ENCODE data around the gene RALGPS1.

Gene RALGPS1

DNA sequence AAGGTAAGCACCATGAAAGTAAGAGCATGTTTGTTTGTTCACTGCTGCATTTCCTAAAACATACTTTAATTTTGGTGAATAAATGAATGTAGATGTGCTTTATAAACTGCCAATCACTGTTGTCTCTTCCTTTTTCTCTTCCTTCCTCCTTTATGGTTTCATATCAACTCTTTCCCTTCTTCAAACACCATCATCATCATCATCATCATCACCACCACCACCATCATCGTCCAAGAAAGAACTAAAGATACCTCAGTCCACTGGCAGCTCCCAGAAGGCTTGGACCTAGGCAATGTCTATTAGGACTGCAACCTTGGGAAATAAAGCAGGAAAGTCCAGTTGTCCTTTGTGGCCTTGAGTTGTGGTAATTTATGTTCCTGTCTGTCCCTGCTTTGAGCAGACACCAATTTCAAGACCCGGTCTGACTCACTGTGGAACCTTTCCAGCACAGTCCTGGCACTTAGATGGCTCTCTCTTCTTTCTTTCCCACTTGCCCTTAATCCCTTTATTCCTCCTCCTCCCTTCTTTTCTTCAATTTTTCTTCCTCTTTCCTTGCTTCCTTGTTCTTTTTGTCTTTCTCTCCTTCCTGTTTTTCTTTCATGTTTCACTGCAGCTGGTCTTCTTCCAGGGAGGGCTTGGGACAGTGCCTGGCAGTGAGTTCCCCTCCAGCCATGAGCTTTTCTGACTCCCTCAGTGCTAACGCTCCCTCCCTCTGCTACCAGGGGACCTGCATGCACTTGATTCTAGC is 108.5 kb downstream of the RALGPS1 start:
- DNase-seq = no peak

DNA sequence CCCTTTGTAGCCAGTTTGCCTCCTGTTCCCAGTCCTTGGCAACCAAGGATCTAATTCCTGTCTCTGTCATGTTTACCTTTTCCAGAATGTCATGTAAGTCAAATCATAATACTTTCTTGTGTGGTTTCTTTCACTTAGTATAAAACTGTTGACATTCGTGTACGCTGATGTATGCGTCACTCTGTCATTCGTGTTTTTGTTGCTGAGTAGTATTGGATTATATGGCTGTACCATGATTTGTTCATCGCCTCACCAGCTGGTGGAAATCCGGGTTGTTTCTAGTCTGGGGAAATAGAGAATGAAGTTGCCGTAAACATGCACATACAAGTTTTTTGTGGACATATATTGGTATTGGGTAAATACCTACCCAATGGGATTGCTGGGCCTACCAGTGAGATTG is 110.5 kb downstream of the RALGPS1 start:
- DNase-seq = no peak

DNA sequence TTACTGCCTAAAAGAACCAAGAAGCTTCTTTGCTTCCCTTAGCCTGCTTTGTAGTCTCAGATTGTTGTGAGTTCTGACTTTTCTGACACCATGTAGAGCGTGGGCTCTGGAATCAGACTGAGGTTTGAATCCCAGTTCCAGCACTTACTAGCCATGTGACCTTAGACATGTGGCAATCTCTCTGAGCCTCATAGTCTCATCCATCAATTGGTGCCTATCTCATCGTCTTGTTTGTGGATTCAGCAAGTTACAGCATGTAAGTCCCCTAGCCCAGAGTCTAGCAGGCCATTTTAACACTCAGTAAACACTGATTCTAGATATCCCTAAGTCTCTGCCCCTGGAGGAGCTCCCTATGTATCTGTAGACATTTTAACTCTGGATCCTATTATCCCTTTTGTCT is 113.1 kb downstream of the RALGPS1 start:
- DNase-seq = no peak

DNA sequence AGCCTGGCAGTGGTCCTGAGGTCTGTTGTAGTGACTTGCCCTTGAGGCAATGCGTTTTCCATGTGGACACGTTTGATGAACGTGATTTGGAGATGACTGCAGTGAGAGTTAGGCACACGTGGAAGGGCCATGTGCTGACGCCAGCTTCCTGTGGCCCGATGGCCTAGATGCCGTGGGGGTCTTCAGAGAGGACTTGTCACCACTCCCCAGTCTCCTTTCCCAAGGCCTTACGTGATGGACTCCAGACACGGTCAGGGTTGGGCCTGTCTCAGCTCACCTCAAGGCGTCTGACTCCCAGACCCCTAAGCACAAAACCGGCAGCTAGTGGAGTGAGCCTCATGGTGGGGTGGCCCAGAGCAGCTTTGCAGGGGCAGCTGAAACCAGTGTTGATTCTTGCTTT is 115.0 kb downstream of the RALGPS1 start:
- no peak for DNase-seq

DNA sequence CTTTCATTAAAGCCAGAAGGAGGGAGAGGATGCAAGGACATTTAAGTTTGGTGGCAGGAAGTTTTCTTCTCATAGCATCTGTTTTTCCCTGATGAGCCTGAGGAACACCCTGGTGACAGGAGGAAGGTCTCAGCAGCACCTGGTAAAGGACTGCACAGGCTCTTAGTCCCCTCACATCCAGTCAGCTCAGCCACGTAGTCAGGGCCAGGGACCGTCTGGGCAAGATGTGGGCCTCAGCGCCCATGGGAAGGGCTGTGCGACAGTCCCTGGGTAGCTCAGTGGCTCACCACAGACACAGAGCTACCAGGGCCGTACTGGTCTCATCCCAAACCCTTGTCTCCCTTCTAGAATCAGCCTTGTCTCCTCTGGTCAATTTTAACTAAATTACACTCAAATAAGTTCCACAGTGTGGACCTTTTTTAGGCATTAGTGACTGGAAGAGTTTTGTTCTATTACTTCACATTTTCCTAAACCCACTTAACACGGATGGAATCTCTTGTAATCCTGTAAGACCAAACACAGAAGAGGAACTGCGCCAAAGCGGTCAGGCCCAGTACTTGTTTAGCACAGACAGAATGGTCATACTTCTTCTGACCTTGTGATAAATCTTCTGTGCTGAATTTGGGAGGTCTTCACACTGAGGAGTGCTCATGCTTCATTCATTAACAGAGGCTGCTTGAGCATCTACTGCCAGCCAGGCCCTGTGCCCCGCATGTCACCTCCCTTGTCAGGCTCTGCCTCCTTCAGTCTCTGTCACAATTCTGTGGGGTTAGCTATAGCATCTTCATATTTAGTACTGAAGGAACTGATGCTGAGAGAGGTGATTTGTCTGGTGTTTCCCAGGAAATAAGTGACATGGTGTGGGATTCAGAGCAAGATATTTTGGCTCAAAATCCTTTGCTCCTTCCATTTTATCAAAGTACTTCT is 116.5 kb downstream of the RALGPS1 start:
- no peak for DNase-seq

- DNase-seq = no peak
Measured at GRCh38 chr9:127032256-127032655, 117.7 kb downstream of the RALGPS1 start.

DNA sequence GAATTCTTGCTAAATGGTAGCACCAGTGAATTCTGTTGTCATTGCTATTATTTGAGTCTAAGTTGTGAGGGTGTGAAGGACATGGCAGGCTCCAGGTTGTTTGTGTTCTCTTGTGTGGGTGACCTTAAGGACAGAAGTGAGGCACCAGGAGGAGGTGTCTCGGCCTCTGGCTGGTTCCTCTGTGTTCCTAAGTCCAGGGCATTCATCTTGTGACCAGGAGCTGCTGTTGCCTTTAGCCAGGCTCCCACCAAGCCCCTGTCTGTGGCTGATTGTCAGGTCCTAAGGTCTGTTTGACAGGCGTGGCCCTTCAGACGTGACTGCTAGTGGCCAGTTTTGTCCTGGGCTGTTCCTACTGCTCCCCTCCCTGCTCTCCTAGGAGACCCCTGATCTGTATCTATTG is 118.5 kb downstream of the RALGPS1 start:
- no peak for DNase-seq

DNA sequence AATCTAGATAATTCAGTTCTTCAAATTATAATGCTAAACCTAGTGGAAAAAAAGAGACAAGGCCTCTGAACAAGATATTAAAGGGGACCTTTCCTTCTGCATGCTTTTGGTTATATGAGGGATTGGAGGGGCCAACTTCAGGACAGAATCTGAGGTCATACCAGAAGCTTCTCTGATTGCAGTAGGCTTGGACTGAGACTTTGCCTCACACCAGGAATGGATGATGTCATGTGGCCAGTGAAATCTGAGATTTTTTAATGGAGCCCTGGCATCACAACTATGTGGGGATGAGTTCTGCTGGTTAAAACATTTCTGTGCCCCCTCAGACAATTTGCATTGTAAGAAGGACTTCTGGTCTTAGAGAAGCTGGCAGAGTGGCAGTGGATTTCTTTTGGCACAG is 119.2 kb downstream of the RALGPS1 start:
- peak; percentile 35 for DNase-seq

DNA sequence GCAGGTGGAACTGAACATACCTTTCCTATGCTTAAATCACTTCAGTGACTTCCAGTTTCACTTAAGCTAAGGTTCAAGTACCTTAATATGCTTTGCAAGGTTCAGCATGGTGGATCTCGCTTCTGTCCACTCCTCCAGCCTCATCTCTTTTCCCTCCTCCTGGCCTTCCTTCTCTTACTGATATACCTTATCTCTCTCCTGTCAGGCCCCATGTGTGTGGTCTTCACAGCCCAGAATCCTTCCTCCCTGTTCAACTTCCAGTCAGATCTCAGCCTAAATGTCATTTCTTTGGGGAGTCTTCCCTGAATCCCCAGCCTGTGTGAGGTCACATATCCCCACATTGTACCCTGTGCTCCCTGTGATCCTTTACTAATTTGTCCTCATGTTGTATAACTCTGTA is 120.1 kb downstream of the RALGPS1 start:
- no peak for DNase-seq

GRCh38 chr9:127035423-127035822 is 120.8 kb downstream of the RALGPS1 start:
- no peak for DNase-seq

DNA sequence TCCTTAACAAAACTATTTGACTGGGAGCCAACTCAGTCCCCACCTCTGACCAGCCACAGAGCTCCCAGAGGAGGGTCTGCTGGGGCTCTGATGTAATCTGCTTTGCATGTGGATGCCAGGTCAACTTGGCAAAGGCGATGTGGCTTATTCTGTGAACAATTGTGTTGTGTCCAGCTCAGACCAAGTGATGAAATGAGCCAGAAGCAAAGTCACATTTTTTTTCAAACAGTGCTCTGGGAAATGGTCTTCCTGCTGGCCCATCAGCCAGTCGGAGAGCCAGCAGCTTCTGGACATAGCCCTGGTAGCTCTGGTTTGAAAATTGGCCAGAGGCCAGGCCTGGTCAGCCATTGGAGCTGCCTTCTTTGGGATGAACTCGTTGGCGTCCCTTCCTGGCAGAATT is 121.4 kb downstream of the RALGPS1 start:
- no peak for DNase-seq

- DNase-seq = no peak
Measured at GRCh38 chr9:127036437-127036836, 121.9 kb downstream of the RALGPS1 start.

- DNase-seq = no peak
Measured at GRCh38 chr9:127038531-127038930, 123.9 kb downstream of the RALGPS1 start.

GRCh38 chr9:127039492-127039891 is 124.9 kb downstream of the RALGPS1 start:
- DNase-seq = no peak

DNA sequence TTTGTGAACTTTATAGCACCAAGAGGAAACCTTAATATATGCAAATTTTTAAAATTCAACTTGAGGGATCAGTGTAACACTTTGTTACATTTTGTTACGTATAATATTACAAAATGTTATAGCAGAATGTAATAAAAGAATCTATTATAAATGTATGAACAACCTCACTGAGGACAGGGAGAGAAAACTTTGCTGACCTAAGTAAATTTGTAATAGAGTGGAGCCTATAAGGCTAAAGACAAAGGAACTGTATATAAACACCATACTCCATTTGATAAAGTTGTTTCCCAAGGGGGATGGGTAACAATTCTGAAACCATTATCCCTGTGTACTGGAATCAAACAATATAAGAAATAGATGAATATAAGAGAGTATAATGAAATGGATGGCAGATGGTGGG is 130.6 kb downstream of the RALGPS1 start:
- DNase-seq = no peak

DNA sequence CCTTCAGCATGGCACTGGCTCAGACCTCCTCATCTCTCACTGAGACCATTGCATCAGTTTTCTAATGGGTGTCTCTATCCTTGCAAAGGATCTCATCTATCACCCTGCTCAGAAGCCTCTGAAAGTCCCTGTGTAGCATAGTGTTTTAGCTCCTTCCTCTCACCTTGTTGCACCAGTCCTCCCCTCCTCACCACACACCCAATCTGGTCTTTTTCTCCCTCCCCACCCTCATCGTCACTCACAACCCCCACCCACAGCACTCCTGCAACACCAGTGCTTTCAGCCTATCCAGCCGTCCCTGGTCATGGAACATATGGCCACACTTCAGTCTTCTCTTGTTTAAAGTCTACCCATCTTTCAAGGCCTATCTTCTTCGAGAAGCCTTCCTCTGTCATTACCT is 133.4 kb downstream of the RALGPS1 start:
- DNase-seq = no peak

DNA sequence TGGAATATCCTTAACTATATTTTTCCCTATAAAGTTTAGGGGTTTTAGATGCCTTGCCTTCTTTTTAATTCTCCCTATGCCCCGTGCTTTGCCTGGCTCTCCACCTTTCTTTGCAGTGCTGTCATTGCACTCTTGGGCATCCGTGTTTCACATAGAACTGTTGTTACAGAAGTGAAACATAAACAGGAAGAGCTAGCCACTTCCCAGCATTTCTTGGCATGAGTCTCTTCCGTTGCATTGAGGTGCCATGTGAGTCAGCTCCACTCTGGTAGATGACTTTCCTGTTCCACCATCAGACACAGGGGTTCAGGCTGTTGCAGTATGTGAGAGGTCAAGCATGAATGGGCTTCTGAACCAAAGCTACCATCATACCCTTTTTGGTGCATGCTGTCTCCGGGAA is 134.5 kb downstream of the RALGPS1 start:
- peak; percentile 88 for DNase-seq

DNA sequence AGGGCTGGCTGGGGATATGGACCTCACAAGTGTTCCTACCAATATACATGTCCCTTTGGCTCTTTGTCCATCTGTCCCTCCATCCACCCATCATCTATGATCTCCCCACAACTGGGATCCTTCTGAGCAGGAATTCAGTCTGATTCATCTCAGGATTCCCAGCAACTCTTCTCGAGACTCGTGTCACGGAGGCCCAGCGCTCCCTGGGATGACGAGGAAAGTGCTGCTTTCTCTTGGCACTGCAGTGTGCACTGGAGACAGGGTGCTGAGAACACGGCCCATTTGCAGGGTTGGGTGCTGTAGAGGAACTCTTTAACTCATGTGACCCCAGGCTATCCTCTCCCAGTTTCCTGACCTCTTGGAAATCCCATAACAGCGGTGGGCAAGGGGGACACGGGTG is 135.0 kb downstream of the RALGPS1 start:
- peak; percentile 33 for DNase-seq

DNA sequence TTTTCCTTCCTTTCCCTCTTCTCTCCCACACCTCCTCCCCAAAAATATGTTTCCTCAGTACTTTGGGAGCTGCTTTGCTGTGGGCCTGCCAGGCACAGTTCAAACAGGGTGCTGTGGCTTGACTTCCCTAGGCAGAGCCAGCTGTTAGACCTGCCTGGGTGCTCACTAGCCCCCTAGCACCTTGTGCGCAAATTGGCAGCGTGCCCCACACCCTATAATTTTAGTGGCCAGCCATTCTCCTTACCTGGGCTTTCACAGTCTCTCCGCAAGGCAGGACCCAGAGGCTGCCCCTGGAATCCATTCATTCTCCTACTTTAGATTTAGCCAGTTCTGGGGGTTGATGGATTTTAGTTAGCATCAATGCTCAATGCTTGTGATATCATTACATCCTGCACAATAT is 135.6 kb downstream of the RALGPS1 start:
- DNase-seq = no peak

- no peak for DNase-seq
Measured at GRCh38 chr9:127050591-127051001, 136.0 kb downstream of the RALGPS1 start.

- no peak for DNase-seq
Measured at GRCh38 chr9:127051881-127052595, 137.5 kb downstream of the RALGPS1 start.

DNA sequence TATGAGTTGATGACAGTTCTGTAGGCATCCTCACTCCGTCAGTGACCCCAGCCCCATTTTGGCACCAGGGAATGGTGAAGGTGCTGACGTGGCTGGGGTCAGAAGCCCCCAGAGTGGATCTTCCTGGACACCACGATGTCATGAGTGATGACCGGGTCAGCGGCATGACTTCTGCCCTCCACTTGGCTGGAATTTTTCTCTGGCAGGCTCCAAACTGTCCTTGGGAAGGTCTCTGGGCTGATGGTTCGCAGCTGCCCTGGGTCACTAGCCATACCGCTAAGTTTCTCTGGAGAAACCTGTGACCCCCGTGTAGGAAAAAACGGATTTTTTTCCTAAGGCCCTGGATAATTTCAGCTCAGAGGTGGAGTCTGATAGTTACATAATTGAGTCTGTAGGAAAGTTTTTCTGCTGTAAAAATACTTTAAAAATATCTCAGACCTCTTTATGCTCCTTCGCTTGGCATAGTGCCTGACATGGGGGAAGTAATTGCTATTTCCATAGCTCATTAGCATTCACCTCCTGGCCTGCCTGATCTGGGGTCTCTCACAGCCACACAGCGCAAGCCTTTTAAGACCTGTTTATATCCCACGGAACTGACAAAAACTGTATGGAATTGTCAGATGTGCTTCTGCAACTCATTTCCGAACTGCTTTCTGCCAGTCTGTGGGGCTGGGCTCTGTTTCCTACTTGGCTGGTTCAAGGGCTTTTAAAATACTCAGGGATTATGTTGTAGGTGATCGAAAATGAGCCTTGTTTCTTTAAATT is 138.7 kb downstream of the RALGPS1 start:
- no peak for DNase-seq

GRCh38 chr9:127053960-127054359 is 139.4 kb downstream of the RALGPS1 start:
- DNase-seq = no peak

All from fibroblast of skin of right biceps (primary cell).